Naive thymus-derived CD8-positive, alpha-beta T cell (primary cell): ENCODE results near the gene NFYC. TPM values are rescaled to one million over a fixed set of nuclear protein-coding genes. Genes with fewer than 3 reads are reported as not detected.
"Not testable (repeated sequence)": the region's sequence is repeated elsewhere in the genome, so short reads cannot be mapped to it uniquely, and the experiment has no call there.

Experiments
- ATAC-seq, 2 donors: fragments of 150-1000 bp; cut with Tn5 transposase in 1 of 2; sonication (Bioruptor Pico), chemical (Tn5 transposase) in 1 of 2; 1 replicate in 1 of 2; 2 replicates in 1 of 2; pipeline ENCODE4 v1.10.0; 2021; ENCODE audit warnings: mild to moderate bottlenecking in 2 of 2, moderate library complexity in 2 of 2
- POLR2A ChIA-PET: fragments of 350-600 bp; sonication (Branson Sonifier 250); formaldehyde crosslinking; loops from one replicate; lab custom pipeline; 2021; ENCODE audit warnings: antibody characterized with exemption; lab: Charles Lee
- DNase-seq, 10 donors: peaks; one replicate each; pipeline versions ENCODE4 v3.0.0 to v3.0.0-alpha.2; 2020 to 2022
- H3K27ac Mint-ChIP-seq, 10 donors: one replicate each; pipeline ENCODE4 v1.8.0; 2020 to 2022; ENCODE audit warnings: mild to moderate bottlenecking in 10 of 10, mixed read lengths in 10 of 10, moderate library complexity in 4 of 10, inconsistent platforms in 1 of 10
- H3K27me3 Mint-ChIP-seq, 5 donors: one replicate each; pipeline ENCODE4 v1.8.0; 2021 to 2022; ENCODE audit warnings: mixed read lengths in 5 of 5
- H3K36me3 Mint-ChIP-seq, 3 donors: one replicate each; pipeline ENCODE4 v1.8.0; 2020 to 2022; ENCODE audit warnings: mixed read lengths in 3 of 3, mild to moderate bottlenecking in 2 of 3, inconsistent platforms in 1 of 3
- H3K4me1 Mint-ChIP-seq, 4 donors: one replicate each; pipeline ENCODE4 v1.8.0; 2021 to 2022; ENCODE audit warnings: mixed read lengths in 4 of 4
- H3K4me3 Mint-ChIP-seq, 10 donors: one replicate each; pipeline ENCODE4 v1.8.0; 2020 to 2022; ENCODE audit warnings: mild to moderate bottlenecking in 10 of 10, mixed read lengths in 10 of 10, moderate library complexity in 6 of 10, inconsistent platforms in 1 of 10
- H3K9me3 Mint-ChIP-seq, 9 donors: one replicate each; pipeline ENCODE4 v1.8.0; 2020 to 2022; ENCODE audit warnings: mixed read lengths in 9 of 9, mild to moderate bottlenecking in 3 of 9, inconsistent platforms in 1 of 9, moderate library complexity in 1 of 9
- polyA plus RNA-seq, 3 donors: library from polyadenylated mRNA; unstranded; fragments of 300-500 nt; fragmentation: Illumina TruSeq; gene quantifications; one replicate each; pipeline ENCODE4 v1.2.3, GENCODE V29; 2021
- total RNA-seq, 8 experiments: library from RNA in 2 of 8; stranded (reverse) in 2 of 8; gene quantifications; one replicate each; pipeline ENCODE4 v1.2.3 and lab custom pipeline; 2021 to 2026

The NFYC gene
- total and polyA plus RNA-seq, 5 experiments from 2014 or later, result 32.5 to 67.2 (median 46.9) TPM

- H3K4me3 Mint-ChIP-seq, result peak overlapping the region in 1 of 10 donors; percentile 22
- peak overlapping the region in 3 of 10 donors; percentile 17 to 33 (median 30) for H3K27ac Mint-ChIP-seq
- ATAC-seq, result no peak
These were observed 4.8 kb downstream of the NFYC start for GRCh38 chr1:40696294-40696693.

GRCh38 chr1:40697436-40697835, 5.9 kb downstream of the NFYC start:
- H3K36me3 Mint-ChIP-seq, result peaks cover 0 to 14% (median 5%) of the 10 kb centered on the region in 3 donors
- H3K9me3 Mint-ChIP-seq, result no peaks in the 10 kb centered on the region
- POLR2A ChIA-PET, result no interaction called here
- no peak overlapping the region for H3K4me3 Mint-ChIP-seq
- DNase-seq, result no peak
- H3K27me3 Mint-ChIP-seq, result no peaks in the 10 kb centered on the region
- peaks cover 24 to 85% (median 76%) of the 10 kb centered on the region in 4 donors for H3K4me1 Mint-ChIP-seq
- peak overlapping the region in 2 of 10 donors; percentile 30 to 48 for H3K27ac Mint-ChIP-seq
- ATAC-seq, result no peak

More at GRCh38 chr1:40696294-40696693, 4.8 kb downstream of the NFYC start:
- Mint-ChIP-seq H3K36me3 (peaks cover 0 to 14% (median 5%) of the 10 kb centered on the region in 3 donors), H3K9me3 (no peaks in the 10 kb centered on the region), H3K27me3 (no peaks in the 10 kb centered on the region), H3K4me1 (peaks cover 31 to 84% (median 76%) of the 10 kb centered on the region in 4 donors)
- POLR2A ChIA-PET, result no interaction called here
- DNase-seq, result no peak

GRCh38 chr1:40699787-40700186, 8.3 kb downstream of the NFYC start:
- Mint-ChIP-seq H3K9me3 (no peaks in the 10 kb centered on the region), H3K4me3 (no peak overlapping the region), H3K27ac (no peak overlapping the region), H3K4me1 (peaks cover 15 to 81% (median 65%) of the 10 kb centered on the region in 4 donors), H3K27me3 (no peaks in the 10 kb centered on the region), H3K36me3 (peaks cover 0 to 12% (median 5%) of the 10 kb centered on the region in 3 donors)
- ATAC-seq (no peak), DNase-seq (no peak)
- POLR2A ChIA-PET, result interaction anchor here (11.7 kb wide), 1 partner anchor 7 kb away, joined by 120 read pairs; the partner anchor contains the start of gene NFYC

- Mint-ChIP-seq H3K4me3 (no peak overlapping the region), H3K4me1 (peaks cover 15 to 78% (median 61%) of the 10 kb centered on the region in 4 donors), H3K9me3 (no peaks in the 10 kb centered on the region), H3K27ac (peak overlapping the region in 3 of 10 donors; percentile 1 to 29 (median 12)), H3K36me3 (peaks cover 0 to 4% (median 2%) of the 10 kb centered on the region in 3 donors), H3K27me3 (no peaks in the 10 kb centered on the region)
- ATAC-seq (no peak), DNase-seq (no peak)
- POLR2A ChIA-PET, result interaction anchor here (0.6 to 11.7 kb wide), 3 partner anchors 9 to 1573 kb away, joined by 4 to 120 read pairs (median 5); partner anchors contain the start of gene NFYC
These were observed 10.2 kb downstream of the NFYC start for GRCh38 chr1:40701684-40702083.

- DNase-seq, H3K36me3 Mint-ChIP-seq, H3K4me3 Mint-ChIP-seq, H3K9me3 Mint-ChIP-seq, H3K27me3 Mint-ChIP-seq, H3K27ac Mint-ChIP-seq, ATAC-seq: not testable (repeated sequence)
- POLR2A ChIA-PET, result interaction anchor here (11.7 kb wide), 1 partner anchor 10 kb away, joined by 120 read pairs; the partner anchor contains the start of gene NFYC
- H3K4me1 Mint-ChIP-seq, result peaks cover 7 to 68% (median 50%) of the 10 kb centered on the region in 4 donors
These were observed 11.3 kb downstream of the NFYC start for GRCh38 chr1:40702810-40703209.

GRCh38 chr1:40703316-40703715, 11.8 kb downstream of the NFYC start:
- Mint-ChIP-seq H3K36me3 (peaks cover 0 to 2% (median 0%) of the 10 kb centered on the region in 3 donors), H3K4me1 (peaks cover 7 to 71% (median 51%) of the 10 kb centered on the region in 4 donors), H3K4me3 (no peak overlapping the region), H3K9me3 (no peaks in the 10 kb centered on the region), H3K27ac (peak overlapping the region in 3 of 10 donors; percentile 48 to 83 (median 78)), H3K27me3 (no peaks in the 10 kb centered on the region)
- no peak for DNase-seq
- ATAC-seq, result no peak
- POLR2A ChIA-PET, result interaction anchor here (11.7 kb wide), 1 partner anchor 11 kb away, joined by 120 read pairs; the partner anchor contains the start of gene NFYC

- peak overlapping the region in 4 of 10 donors; percentile 3 to 66 (median 54) for H3K27ac Mint-ChIP-seq
These were observed 13.6 kb downstream of the NFYC start for GRCh38 chr1:40704817-40705733.

GRCh38 chr1:40706626-40707025, 15.1 kb downstream of the NFYC start:
- H3K4me3 Mint-ChIP-seq, result peak overlapping the region in 1 of 10 donors; percentile 3
- POLR2A ChIA-PET, result interaction anchor here (11.7 kb wide), 1 partner anchor 14 kb away, joined by 120 read pairs; the partner anchor contains the start of gene NFYC
- peaks cover 19 to 79% (median 58%) of the 10 kb centered on the region in 4 donors for H3K4me1 Mint-ChIP-seq
- H3K27me3 Mint-ChIP-seq, result no peaks in the 10 kb centered on the region
- no peaks in the 10 kb centered on the region for H3K36me3 Mint-ChIP-seq
- DNase-seq (no peak), ATAC-seq (no peak)
- no peaks in the 10 kb centered on the region for H3K9me3 Mint-ChIP-seq
- H3K27ac Mint-ChIP-seq, result peak overlapping the region in 4 of 10 donors; percentile 2 to 43 (median 20)

More at GRCh38 chr1:40704817-40705733, 13.6 kb downstream of the NFYC start:
- no peaks in the 10 kb centered on the region for H3K36me3 Mint-ChIP-seq
- no peaks in the 10 kb centered on the region for H3K9me3 Mint-ChIP-seq
- no peak for ATAC-seq
- no peak for DNase-seq
- H3K4me1 Mint-ChIP-seq, result peaks cover 13 to 72% (median 54%) of the 10 kb centered on the region in 4 donors
- POLR2A ChIA-PET, result interaction anchor here (11.7 kb wide), 1 partner anchor 13 kb away, joined by 120 read pairs; the partner anchor contains the start of gene NFYC
- no peaks in the 10 kb centered on the region for H3K27me3 Mint-ChIP-seq
- H3K4me3 Mint-ChIP-seq, result no peak overlapping the region

GRCh38 chr1:40708750-40709099, 17.2 kb downstream of the NFYC start:
- POLR2A ChIA-PET, result interaction anchor here (1.0 to 11.7 kb wide), 4 partner anchors 16 to 271 kb away, joined by 3 to 120 read pairs (median 4); partner anchors contain the start of genes CITED4, CTPS1 and NFYC
- H3K4me3 Mint-ChIP-seq, result peak overlapping the region; percentile 90 to 99 (median 95)
- no peaks in the 10 kb centered on the region for H3K9me3 Mint-ChIP-seq
- peaks cover 0 to 5% (median 3%) of the 10 kb centered on the region in 3 donors for H3K36me3 Mint-ChIP-seq
- peak overlapping the region; percentile 92 to 99 (median 97) for H3K27ac Mint-ChIP-seq
- H3K4me1 Mint-ChIP-seq, result peaks cover 26 to 81% (median 68%) of the 10 kb centered on the region in 4 donors
- ATAC-seq, result peak; percentile 83 to 87
- DNase-seq, result peak in 1 of 10 donors; percentile 87
- H3K27me3 Mint-ChIP-seq, result no peaks in the 10 kb centered on the region

GRCh38 chr1:40709100-40709801, 17.7 kb downstream of the NFYC start:
- H3K4me1 Mint-ChIP-seq, result peaks cover 26 to 81% (median 65%) of the 10 kb centered on the region in 4 donors
- peak in 9 of 10 donors; percentile 35 to 90 (median 82) for DNase-seq
- peak overlapping the region; percentile 90 to 99 (median 95) for H3K4me3 Mint-ChIP-seq
- peaks cover 0 to 5% (median 3%) of the 10 kb centered on the region in 3 donors for H3K36me3 Mint-ChIP-seq
- peak; percentile 97 to 98 for ATAC-seq
- H3K27me3 Mint-ChIP-seq, result no peaks in the 10 kb centered on the region
- POLR2A ChIA-PET, result interaction anchor here (1.0 to 11.7 kb wide), 4 partner anchors 17 to 270 kb away, joined by 3 to 120 read pairs (median 4); partner anchors contain the start of genes CITED4, CTPS1 and NFYC
- peak overlapping the region; percentile 92 to 99 (median 97) for H3K27ac Mint-ChIP-seq
- no peaks in the 10 kb centered on the region for H3K9me3 Mint-ChIP-seq

- H3K4me3 Mint-ChIP-seq, result peak overlapping the region; percentile 90 to 99 (median 95)
- POLR2A ChIA-PET, result interaction anchor here (1.5 to 11.7 kb wide), 3 partner anchors 17 to 152 kb away, joined by 3 to 120 read pairs (median 4); partner anchors contain the start of genes CITED4 and NFYC
- peak overlapping the region in 9 of 10 donors; percentile 92 to 99 (median 97) for H3K27ac Mint-ChIP-seq
- H3K27me3 Mint-ChIP-seq, result no peaks in the 10 kb centered on the region
- no peak for DNase-seq
- H3K4me1 Mint-ChIP-seq, result peaks cover 23 to 79% (median 60%) of the 10 kb centered on the region in 4 donors
- no peak for ATAC-seq
- peaks cover 0 to 5% (median 3%) of the 10 kb centered on the region in 3 donors for H3K36me3 Mint-ChIP-seq
- no peaks in the 10 kb centered on the region for H3K9me3 Mint-ChIP-seq
These were observed 18.3 kb downstream of the NFYC start for GRCh38 chr1:40709802-40710278.
